Muscle layer of colon (tissue), 2 donors: ENCODE results near the gene SIL1.

Experiments used
- H3K27ac ChIP-seq: one replicate; pipeline ENCODE4 v1.7.0; 2013; ENCODE audit warnings: low read depth, mild to moderate bottlenecking, low read length, moderate library complexity
- H3K27me3 ChIP-seq, 2 donors: one replicate each; pipeline ENCODE4 v1.7.0; 2013; ENCODE audit warnings: low read length in 2 of 2, mild to moderate bottlenecking in 2 of 2; ENCODE audit not compliant: insufficient read depth in 2 of 2, control insufficient read depth in 1 of 2
- H3K36me3 ChIP-seq: one replicate; pipeline ENCODE4 v1.7.0; 2013; ENCODE audit warnings: mild to moderate bottlenecking, low read length; ENCODE audit not compliant: insufficient read depth
- H3K4me1 ChIP-seq: one replicate; pipeline ENCODE4 v1.7.0; 2013; ENCODE audit warnings: mild to moderate bottlenecking, low read length; ENCODE audit not compliant: insufficient read depth
- H3K4me3 ChIP-seq, 2 donors: one replicate each; pipeline ENCODE4 v1.7.0; 2013; ENCODE audit warnings: low read length in 2 of 2, low read depth in 1 of 2, mild to moderate bottlenecking in 1 of 2, moderate library complexity in 1 of 2
- H3K9ac ChIP-seq: one replicate; pipeline ENCODE4 v1.7.0; 2013; ENCODE audit warnings: low read length
- H3K9me3 ChIP-seq: one replicate; pipeline ENCODE4 v1.7.0; 2013; ENCODE audit warnings: mild to moderate bottlenecking, low read length
- donor health status: abdominal sarcoma.
- donor health status: Adenocarcinoma of cecum.

Gene SIL1

DNA sequence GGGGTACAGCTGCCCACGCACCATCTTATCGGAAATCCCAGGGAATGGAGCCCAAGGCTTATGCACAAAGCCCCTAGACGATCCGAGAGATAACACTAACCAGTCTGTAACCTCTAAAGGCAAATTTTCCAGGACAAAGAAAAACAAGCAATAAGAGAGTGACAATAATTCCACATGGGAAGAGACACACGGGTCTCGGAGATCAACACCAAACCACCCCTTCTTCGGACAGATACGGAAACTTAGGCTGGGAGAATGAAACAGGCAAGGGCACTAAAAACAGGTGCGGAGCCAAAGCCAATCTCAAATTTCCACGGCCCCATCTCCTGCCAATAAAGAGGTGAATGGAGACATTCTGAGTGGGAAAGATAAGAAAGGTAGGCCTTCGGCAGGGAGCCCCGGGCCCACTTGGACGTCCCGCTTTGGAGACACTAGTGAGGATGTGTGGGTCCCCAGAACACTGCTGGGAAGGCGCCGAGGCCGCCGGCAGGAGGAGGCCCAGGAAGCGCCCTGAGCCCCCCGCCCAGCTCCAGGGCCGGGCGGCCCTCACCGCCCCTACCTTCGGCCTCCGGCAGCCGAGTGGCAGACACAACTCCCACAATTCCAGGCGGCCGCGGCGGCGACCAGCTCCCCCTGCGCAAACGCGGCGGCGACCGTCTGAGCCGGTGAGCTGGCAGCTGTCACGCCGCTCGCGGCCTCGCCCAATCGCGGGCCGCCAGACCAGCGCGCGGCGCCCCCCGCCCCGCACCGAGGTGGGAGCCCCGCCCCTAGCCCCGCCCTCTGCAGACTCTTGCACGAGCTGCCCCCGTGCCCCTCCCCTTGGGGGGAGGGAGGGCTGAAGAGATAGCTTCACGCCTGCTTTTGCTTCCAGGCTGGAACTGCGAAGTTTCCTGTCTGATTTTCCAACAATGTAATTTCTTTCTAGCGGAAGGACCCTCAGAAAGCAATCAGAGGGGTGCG is at the start of gene SIL1:
SIL1 (minus strand) TSS at position 659 of the 960 bp plus-strand sequence. CDS start 70,525 bp downstream, outside the sequence.
- peaks cover 10% of the 10 kb centered on the region for H3K4me1 ChIP-seq
- H3K27ac ChIP-seq: peak within 1 kb of the TSS; percentile 92
- H3K27me3 ChIP-seq: no peaks in the 10 kb centered on the region
- no peaks in the 10 kb centered on the region for H3K36me3 ChIP-seq
- H3K9ac ChIP-seq: peak within 1 kb of the TSS; percentile 69
- peak within 1 kb of the TSS; percentile 73 to 95 for H3K4me3 ChIP-seq
- H3K9me3 ChIP-seq: no peaks in the 10 kb centered on the region

DNA sequence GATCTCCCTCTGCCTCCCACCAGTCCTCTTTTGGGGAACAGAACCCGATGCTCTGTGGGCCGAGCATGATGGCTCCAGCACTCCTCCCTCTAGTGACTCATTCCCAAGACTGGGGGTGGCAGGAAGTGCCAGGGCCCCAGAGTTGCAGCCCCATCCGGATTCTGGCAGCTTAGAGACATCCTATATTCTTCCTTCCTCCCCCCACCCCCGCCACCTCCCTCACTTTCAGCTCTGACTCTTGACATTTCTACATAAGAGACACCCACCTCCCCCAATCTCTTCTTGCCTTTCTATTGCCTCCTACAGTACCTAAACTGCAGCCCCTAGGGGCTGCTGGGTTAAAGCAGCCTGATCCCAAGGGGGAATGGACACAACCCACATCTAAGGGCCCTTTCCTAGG is 48.2 kb upstream of the SIL1 start:
- H3K9me3 ChIP-seq: no peaks in the 10 kb centered on the region
- no peak overlapping the region for H3K9ac ChIP-seq
- no peaks in the 10 kb centered on the region for H3K36me3 ChIP-seq
- H3K27me3 ChIP-seq: no peaks in the 10 kb centered on the region
- H3K4me3 ChIP-seq: no peak overlapping the region
- H3K4me1 ChIP-seq: no peaks in the 10 kb centered on the region
- no peak overlapping the region for H3K27ac ChIP-seq

- Histone ChIP-seq H3K9me3 (no peaks in the 10 kb centered on the region), H3K9ac (no peak overlapping the region), H3K4me3 (no peak overlapping the region), H3K36me3 (no peaks in the 10 kb centered on the region), H3K27ac (no peak overlapping the region), H3K27me3 (no peaks in the 10 kb centered on the region), H3K4me1 (no peaks in the 10 kb centered on the region)
Measured at GRCh38 chr5:139245637-139246339, 47.6 kb upstream of the SIL1 start.

DNA sequence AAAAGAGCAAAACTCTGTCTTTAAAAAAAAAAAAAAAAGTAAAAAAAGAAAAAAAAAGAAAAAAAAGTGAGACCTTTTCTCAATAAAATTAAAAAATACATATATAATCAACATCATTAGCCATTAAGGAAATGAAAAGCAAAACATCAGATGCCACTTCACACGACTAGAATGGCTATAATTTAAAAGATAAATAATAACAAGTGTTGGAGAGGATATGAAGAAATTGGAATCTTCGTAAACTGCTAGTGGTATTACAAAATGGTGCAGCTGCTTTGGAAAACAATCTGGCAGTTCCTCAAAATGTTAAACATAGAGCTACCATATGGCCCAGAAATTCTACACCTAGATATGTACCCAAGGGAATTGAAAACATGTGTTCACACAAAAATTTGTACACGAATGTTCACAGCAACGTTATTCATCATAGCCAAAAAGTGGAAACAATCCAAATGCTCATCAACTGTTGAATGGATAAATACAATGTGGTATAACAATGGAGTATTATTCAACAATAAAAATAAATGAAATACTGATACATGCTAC is 45.3 kb upstream of the SIL1 start:
- Histone ChIP-seq H3K27me3 (no peaks in the 10 kb centered on the region), H3K4me3 (no peak overlapping the region), H3K9ac (no peak overlapping the region), H3K9me3 (no peaks in the 10 kb centered on the region), H3K27ac (no peak overlapping the region), H3K36me3 (no peaks in the 10 kb centered on the region), H3K4me1 (no peaks in the 10 kb centered on the region)

DNA sequence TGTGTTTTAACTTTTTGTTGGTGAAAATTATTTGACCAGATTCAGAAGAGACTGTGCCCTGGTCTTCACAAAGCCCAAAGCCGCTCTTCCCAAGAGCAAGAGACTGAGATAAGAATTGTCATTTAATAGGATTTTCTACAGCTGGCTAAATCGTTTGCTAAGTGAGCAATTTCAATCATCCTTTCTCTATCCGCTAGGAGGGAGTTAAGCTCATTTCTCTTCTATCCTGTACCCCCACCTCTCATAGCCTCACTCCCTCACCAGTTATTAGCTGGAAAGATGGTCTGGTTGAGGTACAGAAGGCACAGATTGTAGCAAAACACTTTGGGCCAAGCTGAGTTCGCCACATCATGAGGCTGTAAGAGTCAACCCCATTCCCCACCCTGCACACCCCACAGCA is 43.0 kb upstream of the SIL1 start:
- Histone ChIP-seq H3K4me1 (no peaks in the 10 kb centered on the region), H3K27me3 (no peaks in the 10 kb centered on the region), H3K27ac (no peak overlapping the region), H3K4me3 (no peak overlapping the region), H3K36me3 (no peaks in the 10 kb centered on the region), H3K9ac (no peak overlapping the region), H3K9me3 (no peaks in the 10 kb centered on the region)

DNA sequence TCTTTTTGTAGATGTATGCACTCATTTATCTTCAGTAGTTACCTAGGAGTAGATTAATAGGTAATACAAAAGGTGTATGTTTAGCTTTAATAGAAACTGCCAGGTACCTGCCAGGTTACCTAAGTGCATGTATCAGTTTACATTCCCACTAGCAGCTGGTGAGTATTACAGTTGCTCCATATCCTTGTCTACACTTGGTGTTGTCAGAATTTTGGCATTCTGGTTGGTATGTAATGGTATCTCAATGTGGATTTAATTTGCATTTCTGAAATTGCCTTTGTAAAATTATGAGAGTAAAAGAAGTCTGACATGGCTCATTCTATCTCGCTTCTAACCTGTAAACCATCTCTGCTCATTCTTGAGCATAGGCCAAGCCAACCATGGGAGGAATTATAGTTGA is 38.3 kb upstream of the SIL1 start:
- no peak overlapping the region for H3K9ac ChIP-seq
- no peaks in the 10 kb centered on the region for H3K9me3 ChIP-seq
- no peaks in the 10 kb centered on the region for H3K36me3 ChIP-seq
- no peaks in the 10 kb centered on the region for H3K27me3 ChIP-seq
- H3K4me1 ChIP-seq: no peaks in the 10 kb centered on the region
- H3K4me3 ChIP-seq: no peak overlapping the region
- H3K27ac ChIP-seq: no peak overlapping the region

- Histone ChIP-seq H3K27ac (no peak overlapping the region), H3K27me3 (no peaks in the 10 kb centered on the region), H3K4me1 (no peaks in the 10 kb centered on the region), H3K9me3 (no peaks in the 10 kb centered on the region), H3K36me3 (no peaks in the 10 kb centered on the region), H3K4me3 (no peak overlapping the region), H3K9ac (no peak overlapping the region)
Measured at GRCh38 chr5:139232147-139232724, 34.1 kb upstream of the SIL1 start.

DNA sequence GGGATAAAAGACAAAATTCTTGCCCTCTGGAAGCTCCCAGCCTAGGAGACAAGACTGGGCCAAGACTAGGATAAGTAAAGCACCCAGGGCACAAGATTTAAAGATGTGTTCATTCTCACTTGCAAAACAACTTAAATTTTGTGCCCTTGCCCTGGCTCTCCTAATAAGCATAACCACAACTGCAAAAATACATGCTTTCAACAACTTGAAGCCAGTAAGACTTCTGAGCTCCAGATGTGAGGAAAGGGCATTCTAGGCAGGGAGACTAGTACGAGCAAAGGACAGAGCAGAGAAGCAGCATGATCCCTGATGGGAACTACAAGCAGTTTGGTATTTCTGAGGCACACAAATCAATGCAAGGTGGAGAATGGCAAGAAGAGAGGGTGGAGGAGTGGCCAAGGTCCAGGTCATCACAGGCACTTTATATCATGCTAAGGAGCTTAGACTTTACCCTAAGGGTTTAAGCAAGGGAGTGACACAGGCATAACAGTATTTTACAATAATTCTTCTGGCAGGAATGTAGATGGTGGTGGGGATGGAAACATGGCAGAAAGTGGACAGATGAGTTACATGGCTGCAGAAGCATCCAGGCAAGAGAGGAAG is 30.1 kb upstream of the SIL1 start:
- Histone ChIP-seq H3K9ac (no peak overlapping the region), H3K9me3 (no peaks in the 10 kb centered on the region), H3K27me3 (no peaks in the 10 kb centered on the region), H3K27ac (no peak overlapping the region), H3K36me3 (no peaks in the 10 kb centered on the region), H3K4me1 (no peaks in the 10 kb centered on the region), H3K4me3 (no peak overlapping the region)

GRCh38 chr5:139226131-139226530 is 28.0 kb upstream of the SIL1 start:
- Histone ChIP-seq H3K36me3 (no peaks in the 10 kb centered on the region), H3K27ac (no peak overlapping the region), H3K27me3 (no peaks in the 10 kb centered on the region), H3K4me1 (no peaks in the 10 kb centered on the region), H3K9me3 (no peaks in the 10 kb centered on the region), H3K4me3 (no peak overlapping the region), H3K9ac (no peak overlapping the region)

- H3K4me3 ChIP-seq: no peak overlapping the region
Measured at GRCh38 chr5:139223481-139223880, 25.3 kb upstream of the SIL1 start.

DNA sequence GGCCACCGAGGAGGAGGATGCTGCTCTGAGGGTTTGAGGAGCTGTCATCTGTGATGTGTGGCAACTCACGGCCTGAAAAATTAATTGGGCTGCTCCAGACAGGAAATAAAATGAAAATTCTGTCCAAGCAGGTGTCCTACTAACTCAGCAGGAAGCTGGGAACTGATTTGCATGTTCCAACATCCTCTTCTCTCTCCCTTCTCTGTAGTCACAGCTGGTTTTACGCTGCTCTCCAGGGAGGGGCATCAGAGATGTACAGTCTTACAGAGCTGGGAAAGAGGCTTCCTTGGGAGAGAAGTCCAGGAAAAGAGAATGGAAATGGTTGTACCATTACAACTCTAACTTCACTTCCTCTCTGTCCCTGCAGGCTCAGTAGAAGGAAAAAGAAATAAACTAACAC is 24.2 kb upstream of the SIL1 start:
- no peak overlapping the region for H3K27ac ChIP-seq
- H3K36me3 ChIP-seq: no peaks in the 10 kb centered on the region
- no peaks in the 10 kb centered on the region for H3K9me3 ChIP-seq
- no peak overlapping the region for H3K9ac ChIP-seq
- H3K4me1 ChIP-seq: no peaks in the 10 kb centered on the region
- H3K27me3 ChIP-seq: no peaks in the 10 kb centered on the region
- no peak overlapping the region for H3K4me3 ChIP-seq

More at GRCh38 chr5:139223481-139223880, 25.3 kb upstream of the SIL1 start:
- Histone ChIP-seq H3K9ac (no peak overlapping the region), H3K9me3 (no peaks in the 10 kb centered on the region), H3K36me3 (no peaks in the 10 kb centered on the region), H3K27ac (no peak overlapping the region), H3K4me1 (no peaks in the 10 kb centered on the region), H3K27me3 (no peaks in the 10 kb centered on the region)
